ENCODE results near the gene OTUD5.

DNA sequence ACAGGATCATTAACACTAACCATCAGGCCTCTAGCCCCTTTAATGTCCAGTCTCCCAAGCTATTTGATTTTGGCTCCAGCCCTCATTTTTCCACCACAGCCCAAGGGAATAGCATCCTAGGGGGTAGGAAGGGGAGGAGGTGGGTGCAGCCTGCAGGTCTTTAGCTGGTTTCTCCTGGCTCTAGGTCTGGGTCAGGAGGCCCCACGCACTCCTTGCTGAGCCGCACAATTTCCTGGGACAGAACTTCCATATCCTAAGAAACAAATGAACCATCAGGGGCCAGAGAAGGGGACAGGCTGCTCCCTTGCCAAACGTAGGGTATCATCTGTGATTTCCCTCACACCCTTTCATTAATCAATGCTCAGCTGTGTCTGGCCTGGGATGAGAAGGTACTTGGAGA is 16.6 kb upstream of the OTUD5 start:
- TF ChIP-seq CTCF (conservative IDR thresholded peaks at IDR 0.05 in 1 of 2, IDR thresholded peaks at IDR 0.05 in 1 of 2; ENCODE audit: low read depth in 1 of 2, low read length in 2 of 2) (no peak), EZH2 (IDR thresholded peaks at IDR 0.05; ENCODE audit: low read length, missing control alignments) (no peak)
